Measurements from ENCODE around the gene RNF157.

Gene RNF157

GRCh38 chr17:76107509-76107908, 132.8 kb downstream of the RNF157 start:
- H3K4me3 ChIP-seq (ENCODE audit: low read depth in 1 of 5, low read length in 5 of 5): no peak overlapping the region
- H3K36me3 ChIP-seq (ENCODE audit: control insufficient read depth in 5 of 5, insufficient read depth in 5 of 5, low read length in 5 of 5): no peaks in the 10 kb centered on the region
- no peaks in the 10 kb centered on the region for H3K27me3 ChIP-seq (ENCODE audit: control insufficient read depth in 5 of 5, insufficient read depth in 4 of 5, low read length in 5 of 5)
- H3K27ac ChIP-seq (ENCODE audit: low read depth, low read length): no peak overlapping the region
- no peaks in the 10 kb centered on the region for H3K9me3 ChIP-seq (ENCODE audit: control insufficient read depth in 5 of 5, low read length in 5 of 5)
- H3K9ac ChIP-seq (ENCODE audit: low read length in 5 of 5): no peak overlapping the region
- H3K4me1 ChIP-seq (ENCODE audit: control insufficient read depth in 5 of 5, insufficient read depth in 5 of 5, low read length in 5 of 5): peaks cover 5 to 16% (median 14%) of the 10 kb centered on the region in 5 donors

GRCh38 chr17:76106703-76107102, 133.6 kb downstream of the RNF157 start:
- H3K4me3 ChIP-seq (ENCODE audit: low read depth in 1 of 5, low read length in 5 of 5): no peak overlapping the region
- H3K36me3 ChIP-seq (ENCODE audit: control insufficient read depth in 5 of 5, insufficient read depth in 5 of 5, low read length in 5 of 5): peaks cover 0 to 5% (median 1%) of the 10 kb centered on the region in 5 donors
- no peak overlapping the region for H3K9ac ChIP-seq (ENCODE audit: low read length in 5 of 5)
- H3K27ac ChIP-seq (ENCODE audit: low read depth, low read length): no peak overlapping the region
- H3K9me3 ChIP-seq (ENCODE audit: control insufficient read depth in 5 of 5, low read length in 5 of 5): no peaks in the 10 kb centered on the region
- no peaks in the 10 kb centered on the region for H3K27me3 ChIP-seq (ENCODE audit: control insufficient read depth in 5 of 5, insufficient read depth in 4 of 5, low read length in 5 of 5)
- peaks cover 6 to 22% (median 20%) of the 10 kb centered on the region in 5 donors for H3K4me1 ChIP-seq (ENCODE audit: control insufficient read depth in 5 of 5, insufficient read depth in 5 of 5, low read length in 5 of 5)

- Histone ChIP-seq H3K27ac (ENCODE audit: low read depth, low read length) (no peak overlapping the region), H3K4me3 (ENCODE audit: low read depth in 1 of 5, low read length in 5 of 5) (no peak overlapping the region), H3K9me3 (ENCODE audit: control insufficient read depth in 5 of 5, low read length in 5 of 5) (no peaks in the 10 kb centered on the region), H3K9ac (ENCODE audit: low read length in 5 of 5) (no peak overlapping the region), H3K27me3 (ENCODE audit: control insufficient read depth in 5 of 5, insufficient read depth in 4 of 5, low read length in 5 of 5) (no peaks in the 10 kb centered on the region), H3K36me3 (ENCODE audit: control insufficient read depth in 5 of 5, insufficient read depth in 5 of 5, low read length in 5 of 5) (peaks cover 0 to 23% (median 13%) of the 10 kb centered on the region in 5 donors), H3K4me1 (ENCODE audit: control insufficient read depth in 5 of 5, insufficient read depth in 5 of 5, low read length in 5 of 5) (peaks cover 6 to 22% (median 20%) of the 10 kb centered on the region in 5 donors)
These were observed 135.4 kb downstream of the RNF157 start for GRCh38 chr17:76104896-76105231.

- Histone ChIP-seq H3K4me3 (ENCODE audit: low read depth in 1 of 5, low read length in 5 of 5) (peak overlapping the region; percentile 63 to 94 (median 79)), H3K27ac (ENCODE audit: low read depth, low read length) (peak overlapping the region; percentile 72), H3K4me1 (ENCODE audit: control insufficient read depth in 5 of 5, insufficient read depth in 5 of 5, low read length in 5 of 5) (peaks cover 6 to 22% (median 20%) of the 10 kb centered on the region in 5 donors), H3K9ac (ENCODE audit: low read length in 5 of 5) (peak overlapping the region in 4 of 5 donors; percentile 53 to 96 (median 84)), H3K9me3 (ENCODE audit: control insufficient read depth in 5 of 5, low read length in 5 of 5) (no peaks in the 10 kb centered on the region), H3K36me3 (ENCODE audit: control insufficient read depth in 5 of 5, insufficient read depth in 5 of 5, low read length in 5 of 5) (peaks cover 0 to 28% (median 17%) of the 10 kb centered on the region in 5 donors), H3K27me3 (ENCODE audit: control insufficient read depth in 5 of 5, insufficient read depth in 4 of 5, low read length in 5 of 5) (no peaks in the 10 kb centered on the region)
These were observed 136.0 kb downstream of the RNF157 start for GRCh38 chr17:76104140-76104895.

GRCh38 chr17:76103274-76104139, 136.8 kb downstream of the RNF157 start, which contains the start of gene EXOC7:
Gene EXOC7, minus strand, starts transcription at chr17:76103787. Its CDS starts 95 bp downstream, at chr17:76103692.
- Histone ChIP-seq H3K4me1 (ENCODE audit: control insufficient read depth in 5 of 5, insufficient read depth in 5 of 5, low read length in 5 of 5) (peaks cover 6 to 22% (median 20%) of the 10 kb centered on the region in 5 donors), H3K27ac (ENCODE audit: low read depth, low read length) (peak within 1 kb of the TSS; percentile 72), H3K36me3 (ENCODE audit: control insufficient read depth in 5 of 5, insufficient read depth in 5 of 5, low read length in 5 of 5) (peaks cover 3 to 32% (median 17%) of the 10 kb centered on the region in 5 donors), H3K9me3 (ENCODE audit: control insufficient read depth in 5 of 5, low read length in 5 of 5) (no peaks in the 10 kb centered on the region), H3K27me3 (ENCODE audit: control insufficient read depth in 5 of 5, insufficient read depth in 4 of 5, low read length in 5 of 5) (no peaks in the 10 kb centered on the region), H3K9ac (ENCODE audit: low read length in 5 of 5) (peak within 1 kb of the TSS; percentile 53 to 96 (median 87)), H3K4me3 (ENCODE audit: low read depth in 1 of 5, low read length in 5 of 5) (peak within 1 kb of the TSS; percentile 63 to 99 (median 79))

GRCh38 chr17:76102944-76103273, 137.4 kb downstream of the RNF157 start:
- peak overlapping the region; percentile 53 to 96 (median 87) for H3K9ac ChIP-seq (ENCODE audit: low read length in 5 of 5)
- no peaks in the 10 kb centered on the region for H3K9me3 ChIP-seq (ENCODE audit: control insufficient read depth in 5 of 5, low read length in 5 of 5)
- H3K27me3 ChIP-seq (ENCODE audit: control insufficient read depth in 5 of 5, insufficient read depth in 4 of 5, low read length in 5 of 5): no peaks in the 10 kb centered on the region
- peak overlapping the region; percentile 63 to 99 (median 79) for H3K4me3 ChIP-seq (ENCODE audit: low read depth in 1 of 5, low read length in 5 of 5)
- H3K36me3 ChIP-seq (ENCODE audit: control insufficient read depth in 5 of 5, insufficient read depth in 5 of 5, low read length in 5 of 5): peaks cover 3 to 36% (median 18%) of the 10 kb centered on the region in 5 donors
- H3K27ac ChIP-seq (ENCODE audit: low read depth, low read length): peak overlapping the region; percentile 72
- peaks cover 6 to 22% (median 20%) of the 10 kb centered on the region in 5 donors for H3K4me1 ChIP-seq (ENCODE audit: control insufficient read depth in 5 of 5, insufficient read depth in 5 of 5, low read length in 5 of 5)

GRCh38 chr17:76097716-76098295, 142.5 kb downstream of the RNF157 start:
- Histone ChIP-seq H3K4me3 (ENCODE audit: low read depth in 1 of 5, low read length in 5 of 5) (no peak overlapping the region), H3K4me1 (ENCODE audit: control insufficient read depth in 5 of 5, insufficient read depth in 5 of 5, low read length in 5 of 5) (peaks cover 4 to 10% (median 7%) of the 10 kb centered on the region in 5 donors), H3K36me3 (ENCODE audit: control insufficient read depth in 5 of 5, insufficient read depth in 5 of 5, low read length in 5 of 5) (peaks cover 7 to 79% (median 61%) of the 10 kb centered on the region in 5 donors), H3K27ac (ENCODE audit: low read depth, low read length) (no peak overlapping the region), H3K9ac (ENCODE audit: low read length in 5 of 5) (no peak overlapping the region), H3K27me3 (ENCODE audit: control insufficient read depth in 5 of 5, insufficient read depth in 4 of 5, low read length in 5 of 5) (no peaks in the 10 kb centered on the region), H3K9me3 (ENCODE audit: control insufficient read depth in 5 of 5, low read length in 5 of 5) (no peaks in the 10 kb centered on the region)

- no peaks in the 10 kb centered on the region for H3K9me3 ChIP-seq (ENCODE audit: control insufficient read depth in 5 of 5, low read length in 5 of 5)
- H3K36me3 ChIP-seq (ENCODE audit: control insufficient read depth in 5 of 5, insufficient read depth in 5 of 5, low read length in 5 of 5): peaks cover 7 to 83% (median 62%) of the 10 kb centered on the region in 5 donors
- no peak overlapping the region for H3K4me3 ChIP-seq (ENCODE audit: low read depth in 1 of 5, low read length in 5 of 5)
- H3K27ac ChIP-seq (ENCODE audit: low read depth, low read length): no peak overlapping the region
- H3K9ac ChIP-seq (ENCODE audit: low read length in 5 of 5): no peak overlapping the region
- H3K4me1 ChIP-seq (ENCODE audit: control insufficient read depth in 5 of 5, insufficient read depth in 5 of 5, low read length in 5 of 5): peaks cover 0 to 7% (median 0%) of the 10 kb centered on the region in 5 donors
- H3K27me3 ChIP-seq (ENCODE audit: control insufficient read depth in 5 of 5, insufficient read depth in 4 of 5, low read length in 5 of 5): no peaks in the 10 kb centered on the region
These were observed 144.3 kb downstream of the RNF157 start for GRCh38 chr17:76095943-76096342.

- H3K27me3 ChIP-seq (ENCODE audit: control insufficient read depth in 5 of 5, insufficient read depth in 4 of 5, low read length in 5 of 5): no peaks in the 10 kb centered on the region
- H3K4me1 ChIP-seq (ENCODE audit: control insufficient read depth in 5 of 5, insufficient read depth in 5 of 5, low read length in 5 of 5): peaks cover 0 to 7% (median 0%) of the 10 kb centered on the region in 5 donors
- no peak overlapping the region for H3K9ac ChIP-seq (ENCODE audit: low read length in 5 of 5)
- H3K36me3 ChIP-seq (ENCODE audit: control insufficient read depth in 5 of 5, insufficient read depth in 5 of 5, low read length in 5 of 5): peaks cover 7 to 85% (median 73%) of the 10 kb centered on the region in 5 donors
- H3K9me3 ChIP-seq (ENCODE audit: control insufficient read depth in 5 of 5, low read length in 5 of 5): no peaks in the 10 kb centered on the region
- no peak overlapping the region for H3K4me3 ChIP-seq (ENCODE audit: low read depth in 1 of 5, low read length in 5 of 5)
- H3K27ac ChIP-seq (ENCODE audit: low read depth, low read length): no peak overlapping the region
These were observed 146.2 kb downstream of the RNF157 start for GRCh38 chr17:76094046-76094445.
